ENCODE results near the gene GGA2. TPM values are rescaled to one million over a fixed set of nuclear protein-coding genes. Genes with fewer than 3 reads are reported as not detected.
"Not testable (repeated sequence)": the region's sequence is repeated elsewhere in the genome, so short reads cannot be mapped to it uniquely, and the experiment has no call there.

Gene GGA2
- total RNA-seq, 1 donor from 2014 or later = 40.4 TPM

DNA sequence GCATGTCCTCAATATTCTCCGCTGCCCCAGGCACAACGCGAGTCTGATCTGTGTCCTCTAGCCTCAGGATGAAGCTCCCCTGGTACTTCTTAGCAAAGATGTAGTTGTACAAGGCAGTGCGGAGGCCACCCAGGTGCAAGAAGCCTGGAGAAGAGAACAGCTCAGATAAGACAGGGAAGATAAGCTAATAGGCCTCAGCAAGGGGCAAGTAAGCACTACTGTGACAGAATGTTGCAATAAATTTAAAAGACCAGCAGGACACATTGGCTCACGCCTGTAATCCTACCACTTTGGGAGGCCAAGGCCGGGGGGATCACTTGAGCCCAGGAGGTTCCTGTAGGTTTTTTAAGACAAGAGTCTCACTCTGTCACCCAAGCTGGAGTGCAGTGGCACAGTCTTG, 41.9 kb upstream of the GGA2 start:
- peaks cover 15% of the 10 kb centered on the region for H3K36me3 Mint-ChIP-seq (ENCODE audit: low read depth)
- peaks cover 12% of the 10 kb centered on the region for H3K4me1 Mint-ChIP-seq (ENCODE audit: low read depth)
- TF ChIP-seq, protein P1, sequence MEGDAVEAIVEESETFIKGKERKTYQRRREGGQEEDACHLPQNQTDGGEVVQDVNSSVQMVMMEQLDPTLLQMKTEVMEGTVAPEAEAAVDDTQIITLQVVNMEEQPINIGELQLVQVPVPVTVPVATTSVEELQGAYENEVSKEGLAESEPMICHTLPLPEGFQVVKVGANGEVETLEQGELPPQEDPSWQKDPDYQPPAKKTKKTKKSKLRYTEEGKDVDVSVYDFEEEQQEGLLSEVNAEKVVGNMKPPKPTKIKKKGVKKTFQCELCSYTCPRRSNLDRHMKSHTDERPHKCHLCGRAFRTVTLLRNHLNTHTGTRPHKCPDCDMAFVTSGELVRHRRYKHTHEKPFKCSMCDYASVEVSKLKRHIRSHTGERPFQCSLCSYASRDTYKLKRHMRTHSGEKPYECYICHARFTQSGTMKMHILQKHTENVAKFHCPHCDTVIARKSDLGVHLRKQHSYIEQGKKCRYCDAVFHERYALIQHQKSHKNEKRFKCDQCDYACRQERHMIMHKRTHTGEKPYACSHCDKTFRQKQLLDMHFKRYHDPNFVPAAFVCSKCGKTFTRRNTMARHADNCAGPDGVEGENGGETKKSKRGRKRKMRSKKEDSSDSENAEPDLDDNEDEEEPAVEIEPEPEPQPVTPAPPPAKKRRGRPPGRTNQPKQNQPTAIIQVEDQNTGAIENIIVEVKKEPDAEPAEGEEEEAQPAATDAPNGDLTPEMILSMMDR (IDR thresholded peaks at IDR 0.05) = no peak
- H3K27ac Mint-ChIP-seq (ENCODE audit: unreplicated experiment) = no peak overlapping the region
- no peaks in the 10 kb centered on the region for H3K9me3 Mint-ChIP-seq (ENCODE audit: low read depth)
- H3K4me3 Mint-ChIP-seq (ENCODE audit: unreplicated experiment) = no peak overlapping the region
- DNase-seq (ENCODE audit: low spot score) = no peak
- no peaks in the 10 kb centered on the region for H3K27me3 Mint-ChIP-seq (ENCODE audit: low read depth)

DNA sequence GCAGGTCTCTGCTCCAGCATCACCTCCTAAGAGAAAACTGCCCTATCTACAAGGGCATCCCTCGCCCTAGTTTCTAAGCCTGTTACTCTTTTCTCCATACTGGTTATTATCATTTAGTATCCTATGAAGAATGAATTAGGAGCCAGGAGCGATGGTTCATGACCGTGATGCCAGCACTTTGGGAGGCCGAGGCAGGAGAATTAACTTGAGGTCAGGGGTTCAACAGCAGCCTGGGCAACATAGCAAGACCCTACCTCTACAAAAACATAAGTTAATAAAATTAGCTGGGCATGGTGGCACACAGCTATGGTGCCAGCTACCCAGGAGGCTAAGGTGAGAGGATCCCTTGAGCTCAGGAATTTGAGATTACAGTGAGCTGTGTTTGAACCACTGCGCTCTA, 39.6 kb upstream of the GGA2 start:
- Mint-ChIP-seq H3K4me3 (ENCODE audit: unreplicated experiment) (no peak overlapping the region), H3K27ac (ENCODE audit: unreplicated experiment) (no peak overlapping the region), H3K27me3 (ENCODE audit: low read depth) (no peaks in the 10 kb centered on the region), H3K9me3 (ENCODE audit: low read depth) (no peaks in the 10 kb centered on the region), H3K36me3 (ENCODE audit: low read depth) (peaks cover 19% of the 10 kb centered on the region), H3K4me1 (ENCODE audit: low read depth) (no peaks in the 10 kb centered on the region)
- TF ChIP-seq, protein P1 (IDR thresholded peaks at IDR 0.05) = no peak
- DNase-seq (ENCODE audit: low spot score) = peak; percentile 18

DNA sequence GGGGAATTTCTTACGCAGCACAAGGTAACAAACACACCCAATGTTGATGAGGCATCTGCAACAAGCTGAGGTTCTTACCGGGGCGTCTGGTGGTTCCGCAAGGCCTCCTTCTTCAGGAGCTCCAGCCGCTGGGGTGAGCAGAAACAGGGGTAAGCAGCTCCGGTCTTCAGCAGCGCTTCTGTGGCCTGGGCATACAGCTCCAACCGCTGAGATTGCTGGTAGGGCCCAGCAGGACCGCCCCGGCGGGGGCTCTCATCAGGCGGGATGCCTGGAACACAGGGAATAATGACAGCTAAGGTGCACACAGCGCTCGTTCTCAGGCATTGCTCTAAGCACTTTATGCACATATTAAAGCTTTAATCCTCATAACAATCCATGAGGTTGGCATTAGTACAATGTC, 34.1 kb upstream of the GGA2 start:
- H3K4me1 Mint-ChIP-seq (ENCODE audit: low read depth) = no peaks in the 10 kb centered on the region
- H3K9me3 Mint-ChIP-seq (ENCODE audit: low read depth) = no peaks in the 10 kb centered on the region
- H3K4me3 Mint-ChIP-seq (ENCODE audit: unreplicated experiment) = no peak overlapping the region
- H3K27ac Mint-ChIP-seq (ENCODE audit: unreplicated experiment) = no peak overlapping the region
- H3K36me3 Mint-ChIP-seq (ENCODE audit: low read depth) = peaks cover 28% of the 10 kb centered on the region
- TF ChIP-seq, protein P1 (IDR thresholded peaks at IDR 0.05) = no peak
- H3K27me3 Mint-ChIP-seq (ENCODE audit: low read depth) = no peaks in the 10 kb centered on the region
- DNase-seq (ENCODE audit: low spot score) = peak; percentile 70

DNA sequence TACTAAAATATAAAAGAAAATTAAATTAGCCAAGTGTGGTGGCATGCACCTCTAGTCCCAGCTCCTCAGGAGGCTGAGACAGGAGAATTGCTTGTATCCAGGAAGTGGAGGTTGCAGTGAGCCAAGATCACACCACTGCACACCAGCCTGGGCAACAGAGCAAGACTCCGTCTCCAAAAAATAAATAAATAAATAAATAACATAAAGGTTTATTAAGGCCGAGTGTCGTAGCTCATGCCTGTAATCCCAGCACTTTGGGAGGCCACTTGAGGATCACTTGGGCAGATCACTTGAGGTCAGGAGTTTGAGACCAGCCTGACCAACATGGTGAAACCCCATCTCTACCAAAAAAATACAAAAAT, 30.5 kb upstream of the GGA2 start:
- Mint-ChIP-seq H3K36me3 (ENCODE audit: low read depth) (peaks cover 20% of the 10 kb centered on the region), H3K4me1 (ENCODE audit: low read depth) (peaks cover 10% of the 10 kb centered on the region)
- not testable (repeated sequence) for DNase-seq (ENCODE audit: low spot score); H3K27me3 Mint-ChIP-seq (ENCODE audit: low read depth); H3K9me3 Mint-ChIP-seq (ENCODE audit: low read depth); H3K4me3 Mint-ChIP-seq (ENCODE audit: unreplicated experiment); H3K27ac Mint-ChIP-seq (ENCODE audit: unreplicated experiment)

DNA sequence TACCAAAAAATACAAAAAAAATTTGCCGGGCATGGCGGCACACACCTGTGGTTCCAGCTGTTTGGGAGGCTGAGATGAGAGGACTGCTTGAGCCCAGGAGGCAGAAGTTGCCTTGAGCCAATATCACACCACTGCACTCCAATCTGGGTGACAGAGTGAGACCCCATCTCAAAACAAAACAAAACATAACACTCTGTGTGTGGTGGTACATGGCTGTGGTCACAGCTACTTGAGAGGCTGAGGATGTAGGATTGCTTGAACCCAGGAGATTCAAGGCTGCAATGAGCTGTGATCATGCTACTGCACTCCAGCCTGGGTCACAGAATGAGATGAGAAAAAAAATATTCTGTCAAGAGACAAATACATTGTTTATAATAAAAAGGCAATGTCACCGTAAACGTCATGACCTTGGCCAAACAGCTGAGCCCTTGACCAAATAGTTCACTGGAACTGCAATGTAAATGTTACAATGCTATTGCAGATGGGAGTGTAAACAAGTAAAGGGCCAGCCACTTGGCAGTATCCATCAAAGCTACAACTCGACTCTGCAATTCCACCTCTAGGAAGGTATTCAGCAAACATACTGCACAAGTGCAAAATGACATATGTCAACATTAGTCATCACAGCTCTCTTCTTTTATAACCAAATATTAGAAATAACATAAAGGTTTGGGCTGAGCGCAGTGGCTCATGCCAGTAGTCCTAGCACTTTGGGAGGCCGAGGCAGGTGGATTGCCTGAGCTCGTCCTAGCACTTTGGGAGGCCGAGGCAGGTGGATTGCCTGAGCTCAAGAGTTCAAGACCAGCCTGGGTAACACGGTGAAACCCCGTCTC, 29.9 kb upstream of the GGA2 start:
- Mint-ChIP-seq H3K27ac (ENCODE audit: unreplicated experiment) (no peak overlapping the region), H3K36me3 (ENCODE audit: low read depth) (peaks cover 21% of the 10 kb centered on the region), H3K9me3 (ENCODE audit: low read depth) (no peaks in the 10 kb centered on the region), H3K4me3 (ENCODE audit: unreplicated experiment) (no peak overlapping the region), H3K27me3 (ENCODE audit: low read depth) (no peaks in the 10 kb centered on the region), H3K4me1 (ENCODE audit: low read depth) (peaks cover 10% of the 10 kb centered on the region)
- peak; percentile 33 for DNase-seq (ENCODE audit: low spot score)
- TF ChIP-seq, protein P1 (IDR thresholded peaks at IDR 0.05) = no peak

DNA sequence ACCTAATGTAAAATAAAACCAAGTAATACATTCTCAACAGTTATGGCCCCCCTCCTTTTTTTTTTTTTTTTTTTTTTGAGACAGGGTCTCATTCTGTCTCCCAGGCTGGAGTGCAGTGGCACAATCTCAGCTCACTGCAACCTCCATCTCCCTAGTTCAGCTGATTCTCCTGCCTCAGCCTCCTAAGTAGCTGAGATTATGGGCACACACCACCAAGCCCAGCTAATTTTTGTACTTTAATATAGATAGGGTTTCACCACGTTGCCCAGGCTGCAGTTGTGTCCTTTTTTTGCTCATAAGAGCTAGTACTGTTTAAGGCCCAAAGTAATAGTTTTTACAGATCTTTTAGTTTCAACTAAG, 28.6 kb upstream of the GGA2 start:
- Mint-ChIP-seq H3K9me3 (ENCODE audit: low read depth) (no peaks in the 10 kb centered on the region), H3K27me3 (ENCODE audit: low read depth) (no peaks in the 10 kb centered on the region), H3K4me1 (ENCODE audit: low read depth) (peaks cover 10% of the 10 kb centered on the region), H3K36me3 (ENCODE audit: low read depth) (peaks cover 24% of the 10 kb centered on the region), H3K27ac (ENCODE audit: unreplicated experiment) (peak overlapping the region; percentile 84), H3K4me3 (ENCODE audit: unreplicated experiment) (no peak overlapping the region)
- TF ChIP-seq, protein P1 (IDR thresholded peaks at IDR 0.05) = no peak
- peak; percentile 1 for DNase-seq (ENCODE audit: low spot score)
